GM12892 (cell line): ENCODE results near the gene NFE2.

Experiments used
- POLR2A ChIP-seq: IDR thresholded peaks from 2 replicates; pipeline ENCODE4 v1.6.1; 2011; ENCODE audit warnings: low read depth, low read length, control low read depth
- POLR2AphosphoS5 ChIP-seq: IDR thresholded peaks from 2 replicates; pipeline ENCODE4 v1.6.1; 2011; ENCODE audit warnings: low read depth, low read length, control low read depth

- TF ChIP-seq POLR2A (no peak), POLR2AphosphoS5 (no peak)
These were observed 28.0 kb upstream of the NFE2 start for GRCh38 chr12:54328595-54329337.
